Progenitor cell of endocrine pancreas (in vitro differentiated cells): ENCODE results near the gene DUSP18. TPM values are rescaled to one million over a fixed set of nuclear protein-coding genes. Genes with fewer than 3 reads are reported as not detected.
A peak's percentile ranks its signal among the peaks of the same experiment; 100 is the strongest.
"Not testable (repeated sequence)": the region's sequence is repeated elsewhere in the genome, so short reads cannot be mapped to it uniquely, and the experiment has no call there.

ENCODE experiments used
- DNase-seq: peaks from one replicate; pipeline ENCODE4 v3.0.0; 2021; ENCODE audit warnings: low spot score; ENCODE audit not compliant: unreplicated experiment
- H3K27ac Mint-ChIP-seq: 2 replicates; pipeline ENCODE4 v1.8.0; 2021; ENCODE audit warnings: mild to moderate bottlenecking, moderate library complexity, mixed read lengths
- H3K27me3 Mint-ChIP-seq: 2 replicates; pipeline ENCODE4 v1.8.0; 2021; ENCODE audit warnings: mixed read lengths
- H3K36me3 Mint-ChIP-seq: 2 replicates; pipeline ENCODE4 v1.8.0; 2022; ENCODE audit warnings: mixed read lengths; ENCODE audit not compliant: insufficient read depth
- H3K4me1 Mint-ChIP-seq: 2 replicates; pipeline ENCODE4 v1.8.0; 2021; ENCODE audit warnings: low read depth, mixed read lengths
- H3K4me3 Mint-ChIP-seq: 2 replicates; pipeline ENCODE4 v1.8.0; 2021; ENCODE audit warnings: low read depth, mild to moderate bottlenecking, moderate library complexity, mixed read lengths
- H3K9me3 Mint-ChIP-seq: 2 replicates; pipeline ENCODE4 v1.8.0; 2021; ENCODE audit warnings: low read depth, mixed read lengths
- CTCF ChIP-seq: fragments of 200-600 bp; sonication (generic); IDR thresholded peaks from one replicate; pipeline ENCODE4 v1.5.0; 2021; ENCODE audit warnings: antibody characterized with exemption, mild to moderate bottlenecking; ENCODE audit not compliant: unreplicated experiment
- total RNA-seq: library from RNA; stranded (reverse); gene quantifications from 2 replicates; pipeline ENCODE4 v1.2.1, GENCODE V29; 2021

DUSP18 gene
- total RNA-seq, 1 donor from 2014 or later, result 11.6 TPM

DNA sequence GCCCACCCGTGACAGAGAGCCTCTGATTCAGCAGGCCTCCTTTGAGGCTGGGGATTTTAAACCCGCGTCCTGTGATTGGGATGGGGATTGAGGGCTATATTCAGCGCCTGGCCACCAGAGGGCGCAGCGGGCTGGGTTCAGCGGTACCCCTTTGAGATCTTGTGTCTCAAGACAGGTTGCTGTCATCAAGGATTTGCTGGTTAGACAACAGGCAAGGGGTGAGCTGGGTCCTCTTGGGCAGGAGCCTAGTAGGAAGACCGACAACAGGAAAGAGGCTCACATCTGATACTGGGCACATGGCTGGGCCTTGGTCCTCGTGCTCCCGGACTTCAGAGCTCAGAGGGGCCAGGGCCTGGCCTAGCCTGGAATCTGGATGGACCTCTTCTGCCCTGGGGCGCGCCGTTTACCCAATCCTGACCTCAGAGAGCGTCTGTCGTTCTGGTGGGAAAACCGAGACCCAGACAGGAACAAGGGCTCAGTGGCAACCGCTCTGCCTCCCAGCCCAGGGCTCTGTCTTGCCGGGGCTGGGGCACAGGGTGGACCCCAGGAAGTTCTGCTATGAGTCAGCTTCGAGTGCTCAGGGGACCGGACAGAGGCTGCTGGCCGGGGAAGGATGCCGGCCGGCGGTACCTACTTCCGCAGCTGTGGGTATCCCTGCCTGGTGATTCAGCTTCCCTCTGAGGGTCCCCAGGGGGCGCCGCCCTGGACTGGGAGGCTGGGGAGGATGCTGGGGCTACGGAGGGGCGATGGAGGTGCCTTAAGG, 33.0 kb downstream of the DUSP18 start:
- peaks cover 3% of the 10 kb centered on the region for H3K36me3 Mint-ChIP-seq
- no peaks in the 10 kb centered on the region for H3K9me3 Mint-ChIP-seq
- peaks cover 5% of the 10 kb centered on the region for H3K4me1 Mint-ChIP-seq
- DNase-seq, result peak; percentile 72
- H3K27ac Mint-ChIP-seq, result no peak overlapping the region
- peak overlapping the region; percentile 61 for H3K4me3 Mint-ChIP-seq
- no peaks in the 10 kb centered on the region for H3K27me3 Mint-ChIP-seq
- peak; percentile 97 for TF ChIP-seq CTCF

GRCh38 chr22:30631469-30631868, 36.2 kb downstream of the DUSP18 start:
- not testable (repeated sequence) for H3K4me1 Mint-ChIP-seq, DNase-seq

DNA sequence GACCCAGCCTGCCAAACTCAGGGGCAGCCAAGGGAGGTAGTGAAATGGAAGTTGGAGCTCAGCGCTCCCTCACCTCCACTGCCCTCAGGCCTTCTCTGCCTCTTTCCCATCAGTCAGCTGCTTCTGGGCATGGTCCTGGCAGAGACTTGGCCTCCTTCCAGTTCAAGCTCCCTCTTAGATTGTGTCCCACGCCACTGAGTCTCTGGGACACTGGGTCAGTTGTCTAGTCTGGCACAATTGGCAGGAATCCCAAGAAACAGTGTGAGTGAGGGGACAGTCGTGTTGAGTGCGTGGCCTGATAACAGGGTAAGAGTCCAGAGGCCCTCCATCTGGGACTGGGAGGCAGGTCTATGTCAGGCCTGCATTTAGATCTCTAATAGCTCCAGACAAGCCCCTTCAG, 39.2 kb downstream of the DUSP18 start:
- Mint-ChIP-seq H3K27ac (no peak overlapping the region), H3K36me3 (no peaks in the 10 kb centered on the region), H3K9me3 (no peaks in the 10 kb centered on the region), H3K27me3 (no peaks in the 10 kb centered on the region), H3K4me3 (no peak overlapping the region), H3K4me1 (no peaks in the 10 kb centered on the region)
- TF ChIP-seq CTCF, result no peak
- no peak for DNase-seq

More at GRCh38 chr22:30631469-30631868, 36.2 kb downstream of the DUSP18 start:
- not testable (repeated sequence) for H3K4me3 Mint-ChIP-seq, H3K27me3 Mint-ChIP-seq, H3K9me3 Mint-ChIP-seq, H3K36me3 Mint-ChIP-seq, H3K27ac Mint-ChIP-seq

GRCh38 chr22:30627471-30627870, 40.2 kb downstream of the DUSP18 start:
- Mint-ChIP-seq H3K27me3 (no peaks in the 10 kb centered on the region), H3K4me3 (no peak overlapping the region), H3K9me3 (no peaks in the 10 kb centered on the region), H3K4me1 (no peaks in the 10 kb centered on the region), H3K27ac (no peak overlapping the region), H3K36me3 (peaks cover 2% of the 10 kb centered on the region)
- DNase-seq, result no peak
- TF ChIP-seq CTCF, result no peak

- Mint-ChIP-seq H3K36me3 (peaks cover 4% of the 10 kb centered on the region), H3K4me1 (no peaks in the 10 kb centered on the region), H3K4me3 (no peak overlapping the region), H3K27ac (no peak overlapping the region), H3K27me3 (no peaks in the 10 kb centered on the region), H3K9me3 (no peaks in the 10 kb centered on the region)
- TF ChIP-seq CTCF, result no peak
- DNase-seq, result no peak
Observed at GRCh38 chr22:30626413-30626812, 41.3 kb downstream of the DUSP18 start.

GRCh38 chr22:30619909-30620308, 47.8 kb downstream of the DUSP18 start:
- not testable (repeated sequence) for DNase-seq, H3K4me3 Mint-ChIP-seq, H3K36me3 Mint-ChIP-seq, H3K27me3 Mint-ChIP-seq, H3K4me1 Mint-ChIP-seq, H3K9me3 Mint-ChIP-seq, H3K27ac Mint-ChIP-seq
